ENCODE data around the gene C2CD2.

GRCh38 chr21:41900401-41900800 lies 53.4 kb downstream of the C2CD2 start:
- no peak for TF ChIP-seq CTCF (conservative IDR thresholded peaks at IDR 0.05 in 1 of 2, IDR thresholded peaks at IDR 0.05 in 1 of 2; ENCODE audit: low read depth in 1 of 2, low read length in 2 of 2)
- no peak for TF ChIP-seq EZH2 (IDR thresholded peaks at IDR 0.05; ENCODE audit: low read length, missing control alignments)
